GM19240 (cell line): ENCODE data around the gene CARHSP1.
"Not testable (repeated sequence)": the region's sequence is repeated elsewhere in the genome, so short reads cannot be mapped to it uniquely, and the experiment has no call there.

Experiments used
- DNase-seq: peaks from one replicate; pipeline ENCODE4 v3.0.0; 2011; ENCODE audit warnings: low spot score; ENCODE audit not compliant: insufficient read length

Gene CARHSP1

DNA sequence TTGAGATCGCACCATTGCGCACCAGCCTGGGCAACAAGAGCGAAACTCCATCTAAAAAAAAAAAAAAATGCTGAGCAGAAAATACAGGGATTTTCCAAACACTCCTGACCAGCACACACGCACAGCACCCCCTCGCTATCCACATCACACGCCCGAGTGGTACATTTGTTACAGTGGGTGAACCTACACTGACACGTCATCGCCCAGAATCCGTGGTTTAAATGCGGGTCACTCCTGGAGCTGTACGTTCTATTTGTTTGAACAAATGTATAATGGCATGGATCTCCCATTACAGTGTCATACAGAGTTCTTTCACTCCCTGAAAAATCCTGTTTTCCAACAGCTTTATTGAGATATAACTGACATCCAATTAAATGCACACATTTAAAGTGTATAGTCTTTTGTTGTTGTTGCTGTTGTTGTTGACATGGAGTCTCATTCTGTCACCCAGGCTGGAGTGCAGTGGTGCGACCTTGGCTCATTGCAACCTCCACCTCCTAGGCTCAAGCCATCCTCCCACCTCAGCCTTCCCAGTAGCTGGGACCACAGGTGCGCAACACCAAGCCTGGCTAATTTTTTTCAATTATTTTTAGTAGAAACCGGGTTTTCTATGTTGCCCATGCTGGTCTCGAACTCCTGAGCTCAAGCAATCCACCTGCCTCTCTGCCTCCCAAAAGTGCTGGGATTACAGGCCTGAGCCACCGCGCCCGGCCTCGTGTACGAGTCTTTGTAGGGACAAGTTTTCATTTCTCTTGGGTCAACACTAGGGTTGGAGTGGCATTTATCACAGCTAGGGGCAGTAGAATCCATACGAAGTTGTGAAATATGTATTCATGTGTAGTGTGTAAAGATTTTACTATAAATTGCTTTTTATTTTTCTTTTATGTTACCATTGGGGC, 4.4 kb upstream of the CARHSP1 start:
- no peak for DNase-seq

DNA sequence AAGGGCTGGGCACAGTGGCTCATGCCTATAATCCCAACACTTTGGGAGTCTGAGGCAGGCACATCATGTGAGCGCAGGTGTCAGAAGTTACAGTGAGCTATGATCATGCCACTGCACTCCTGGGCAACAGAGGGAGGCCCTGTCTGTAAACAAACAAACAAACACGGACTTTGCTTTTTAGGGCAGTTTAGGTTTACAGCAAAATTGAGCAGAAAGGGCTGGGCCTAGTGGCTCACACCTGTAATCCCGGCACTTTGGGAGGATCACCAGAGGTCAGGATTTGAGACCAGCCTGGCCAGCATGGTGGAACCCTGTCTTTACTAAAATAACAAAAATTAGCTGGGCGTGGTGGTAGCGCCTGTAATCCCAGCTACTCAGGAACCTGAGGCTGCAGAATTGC, 3.3 kb upstream of the CARHSP1 start:
- no peak for DNase-seq

- DNase-seq: not testable (repeated sequence)
Observed at GRCh38 chr16:8869988-8870241, 1.1 kb upstream of the CARHSP1 start.

GRCh38 chr16:8869212-8869987, 594 bp upstream of the CARHSP1 start:
- DNase-seq: no peak

DNA sequence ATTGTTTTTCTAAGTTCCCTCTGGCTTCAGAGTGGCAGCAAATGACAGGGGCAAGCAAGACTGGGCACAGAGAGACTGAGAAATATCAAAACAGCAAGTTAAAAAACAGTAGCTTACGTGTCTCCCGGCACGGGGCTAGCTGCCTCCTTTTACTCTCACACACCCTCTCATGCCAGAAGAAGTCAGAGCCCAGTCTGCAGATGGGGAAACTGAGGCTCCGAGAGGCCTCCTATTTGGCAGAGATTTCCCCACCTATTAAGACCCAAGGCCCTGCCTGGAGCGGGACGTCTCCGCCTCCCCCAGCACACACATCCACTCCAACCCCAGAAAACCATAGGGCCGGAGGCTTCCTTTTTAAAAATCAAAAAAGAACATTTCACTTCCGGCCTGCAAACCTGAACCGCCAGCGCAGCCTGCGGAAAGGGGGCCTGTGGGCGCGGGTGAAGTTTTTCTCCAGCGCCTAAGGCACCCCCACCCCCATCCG, 832 bp downstream of the CARHSP1 start:
- no peak for DNase-seq

GRCh38 chr16:8867216-8867931, 1.4 kb downstream of the CARHSP1 start:
- no peak for DNase-seq

DNA sequence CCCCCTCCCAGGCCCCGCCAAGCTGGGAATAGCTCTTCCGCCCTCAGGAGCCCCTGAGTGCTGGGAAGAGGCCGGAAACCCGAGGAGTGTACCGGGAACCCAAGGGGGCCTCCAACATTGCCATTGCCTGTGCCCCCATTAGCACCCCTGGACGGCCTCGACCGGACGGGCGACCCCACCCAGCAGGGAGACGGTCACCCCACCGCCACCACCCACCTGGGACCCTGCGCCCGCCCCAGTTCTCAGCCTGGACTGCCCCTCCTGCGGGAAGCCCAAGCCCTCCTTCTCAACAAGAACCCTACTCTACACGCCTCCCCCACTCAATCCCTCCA, 2.0 kb downstream of the CARHSP1 start:
- no peak for DNase-seq

DNA sequence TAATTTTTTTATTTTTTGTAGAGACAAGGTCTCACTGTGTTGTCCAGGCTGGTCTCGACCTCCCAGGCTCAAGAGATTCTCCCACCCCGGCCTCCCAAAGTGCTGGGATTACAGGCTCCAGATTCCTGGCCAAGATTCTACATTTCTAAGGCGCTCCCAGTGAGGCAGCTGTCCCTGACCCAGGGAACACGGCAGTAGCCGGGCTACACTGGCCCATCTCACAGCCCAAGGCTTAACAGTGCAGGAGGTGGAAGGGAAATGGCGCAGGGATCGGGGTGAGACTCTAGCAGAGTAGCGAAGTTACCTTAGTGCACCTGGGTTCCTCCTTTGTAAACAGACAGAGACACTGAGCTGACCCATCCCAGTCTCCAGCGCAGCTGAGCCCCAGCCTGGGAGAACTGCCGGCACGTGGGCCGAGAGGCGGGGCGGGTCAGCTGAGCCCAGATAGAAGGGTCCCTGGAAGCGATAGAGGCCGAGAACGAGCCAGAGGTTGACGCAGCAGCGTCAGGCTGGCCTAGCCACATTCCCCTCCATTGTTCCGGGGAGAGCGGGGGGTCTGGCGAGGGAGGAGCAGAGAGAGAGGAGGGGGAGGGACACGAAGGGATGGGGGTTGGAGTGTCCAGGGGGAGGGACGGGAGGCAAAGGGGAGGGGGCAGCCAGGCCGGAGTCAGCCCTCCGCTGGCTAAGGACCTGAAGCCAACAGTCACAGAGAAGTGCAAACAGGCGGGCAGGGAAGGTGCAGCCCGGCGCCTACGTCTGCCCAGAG, 2.5 kb downstream of the CARHSP1 start:
- no peak for DNase-seq

- DNase-seq: no peak
Observed at GRCh38 chr16:8865145-8865882, 3.5 kb downstream of the CARHSP1 start.

- DNase-seq: no peak
Observed at GRCh38 chr16:8864480-8865110, 4.2 kb downstream of the CARHSP1 start.

- DNase-seq: no peak
Observed at GRCh38 chr16:8863594-8864424, 5.0 kb downstream of the CARHSP1 start.

DNA sequence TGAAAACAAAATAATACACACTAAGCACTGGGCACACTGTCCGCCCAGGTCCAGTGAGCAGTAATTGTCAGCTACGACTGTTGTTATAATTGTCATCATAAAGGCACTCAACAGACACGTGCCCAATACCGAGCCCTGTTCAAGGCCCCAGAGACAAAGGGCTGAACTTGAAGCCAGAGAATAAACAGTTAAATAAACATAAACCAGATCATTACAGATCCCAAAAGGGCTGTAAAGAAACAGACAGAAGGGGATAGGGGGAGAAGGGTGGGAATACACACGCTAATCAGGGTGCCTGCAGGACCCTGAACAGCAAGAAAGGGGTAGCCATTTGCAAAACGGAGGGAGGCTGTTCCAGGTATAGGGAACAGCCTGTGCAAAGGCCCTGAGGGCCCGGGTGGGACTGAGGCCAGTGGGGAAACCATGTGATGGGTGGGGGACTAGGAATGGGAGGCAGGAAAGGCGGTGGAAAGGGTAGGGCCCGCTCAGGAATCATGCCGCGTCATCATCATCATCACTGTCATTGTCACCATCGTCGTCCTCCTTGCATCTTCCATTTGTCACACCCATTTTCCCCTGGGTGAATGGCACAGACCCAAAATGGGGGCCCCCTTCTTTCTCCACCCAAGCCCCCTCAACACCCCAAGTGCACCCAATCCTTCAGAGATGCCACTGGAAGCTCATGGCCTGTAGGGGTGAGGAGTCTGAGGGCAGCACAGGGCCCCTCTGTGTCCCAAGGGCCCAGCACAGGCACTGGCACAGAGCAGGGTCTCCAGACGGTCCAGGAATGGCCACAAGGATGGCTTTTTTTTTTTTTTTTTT, 6.3 kb downstream of the CARHSP1 start:
- no peak for DNase-seq

- DNase-seq: no peak
Observed at GRCh38 chr16:8861563-8862308, 7.1 kb downstream of the CARHSP1 start.

- no peak for DNase-seq
Observed at GRCh38 chr16:8859913-8860881, 8.6 kb downstream of the CARHSP1 start.

GRCh38 chr16:8858994-8859912, 9.6 kb downstream of the CARHSP1 start:
- DNase-seq: no peak

GRCh38 chr16:8855972-8856371, 12.8 kb downstream of the CARHSP1 start:
- DNase-seq: no peak
